B cell (primary cell): ENCODE results near the gene CCDC171. TPM values are rescaled to one million over a fixed set of nuclear protein-coding genes. Genes with fewer than 3 reads are reported as not detected.

Experiments used
- ATAC-seq: fragments of 200-7000 bp; cut with Tn5 transposase; one replicate; pipeline ENCODE4 v1.10.0; 2021; ENCODE audit warnings: low read depth, mild to moderate bottlenecking, moderate number of reproducible peaks, moderate library complexity
- CTCF ChIA-PET: fragments of 350-600 bp; sonication (Branson Sonifier 250); formaldehyde crosslinking; loops from one replicate; lab custom pipeline; 2021; ENCODE audit warnings: antibody characterized with exemption, inconsistent platforms; lab: Charles Lee
- POLR2A ChIA-PET: fragments of 350-600 bp; sonication (Branson Sonifier 250); formaldehyde crosslinking; loops from one replicate; lab custom pipeline; 2021; ENCODE audit warnings: antibody characterized with exemption; lab: Charles Lee
- DNase-seq: peaks from one replicate; pipeline ENCODE4 v3.0.0; 2013
- H2AFZ ChIP-seq: 2 replicates; pipeline ENCODE4 v1.6.1; 2012; ENCODE audit warnings: mild to moderate bottlenecking, low read depth, low read length; ENCODE audit not compliant: insufficient read depth, poor library complexity, severe bottlenecking
- H3K27ac ChIP-seq, 2 donors: 1 replicate in 1 of 2; 2 replicates in 1 of 2; pipeline ENCODE4 v1.5.1; 2012 to 2013; ENCODE audit warnings: low read length in 2 of 2, mild to moderate bottlenecking in 2 of 2, moderate library complexity in 1 of 2
- H3K27me3 ChIP-seq, 4 experiments: fragments of 200-600 bp in 1 of 4; sonication (generic) in 1 of 4; replicated peaks in 1 of 4; 1 replicate in 2 of 4; 2 replicates in 2 of 4; pipeline versions ENCODE4 v1.6.1 to v1.7.0; 2013 to 2016; ENCODE audit warnings: low read length in 3 of 4, mild to moderate bottlenecking in 2 of 4, mixed read lengths in 1 of 4, moderate library complexity in 1 of 4; ENCODE audit not compliant: insufficient read depth in 4 of 4, control insufficient read depth in 3 of 4; ENCODE audit errors: control extremely low read depth in 1 of 4
- H3K36me3 ChIP-seq, 2 experiments: replicated peaks in 1 of 2; 1 replicate in 1 of 2; 2 replicates in 1 of 2; pipeline versions ENCODE4 v1.6.1 to v1.7.1; 2013; ENCODE audit warnings: low read length in 1 of 2; ENCODE audit not compliant: insufficient read depth in 2 of 2, control insufficient read depth in 1 of 2; ENCODE audit errors: control extremely low read depth in 1 of 2, extremely low read depth in 1 of 2
- H3K4me1 ChIP-seq, 2 donors: fragments of 200-600 bp in 1 of 2; sonication (generic) in 1 of 2; 1 replicate in 1 of 2; 2 replicates in 1 of 2; pipeline versions ENCODE4 v1.5.1 to v1.6.1; 2013 to 2017; ENCODE audit warnings: low read length in 2 of 2; ENCODE audit not compliant: control insufficient read depth in 2 of 2, insufficient read depth in 2 of 2
- H3K4me2 ChIP-seq: replicated peaks from 2 replicates; pipeline ENCODE3; 2012; ENCODE audit warnings: mild to moderate bottlenecking, low read depth, low read length; ENCODE audit not compliant: poor library complexity, severe bottlenecking
- H3K4me3 ChIP-seq, 5 experiments: fragments of 200-600 bp in 1 of 5; sonication (generic) in 1 of 5; 1 replicate in 3 of 5; 2 replicates in 2 of 5; pipeline versions ENCODE4 v1.5.1 to v1.7.0; 2011 to 2016; ENCODE audit warnings: low read length in 4 of 5, mild to moderate bottlenecking in 4 of 5, low read depth in 2 of 5, control low read depth in 1 of 5, moderate library complexity in 1 of 5; ENCODE audit not compliant: insufficient read depth in 1 of 5; ENCODE audit errors: control extremely low read depth in 1 of 5, extremely low read depth in 1 of 5
- H3K79me2 ChIP-seq: fragments of 200-600 bp; sonication (generic); one replicate; pipeline ENCODE4 v1.6.0; 2016; ENCODE audit warnings: low read length; ENCODE audit not compliant: control insufficient read depth, insufficient read depth
- H3K9ac ChIP-seq: fragments of 200-600 bp; sonication (generic); 2 replicates; pipeline ENCODE4 v1.6.1; 2017; ENCODE audit warnings: mild to moderate bottlenecking, low read length, moderate library complexity
- H3K9me3 ChIP-seq, 3 donors: one replicate each; pipeline versions ENCODE4 v1.6.1 to v1.7.1; 2013; ENCODE audit warnings: low read length in 2 of 3; ENCODE audit not compliant: control insufficient read depth in 2 of 3, insufficient read depth in 1 of 3; ENCODE audit errors: control extremely low read depth in 1 of 3
- H4K20me1 ChIP-seq: 2 replicates; pipeline ENCODE4 v1.6.0; 2012; ENCODE audit warnings: mild to moderate bottlenecking, low read length; ENCODE audit not compliant: insufficient read depth, control insufficient read depth, poor library complexity, severe bottlenecking
- H3K27ac Mint-ChIP-seq: one replicate; pipeline ENCODE4 v1.8.0; 2021; ENCODE audit warnings: mixed read lengths
- H3K27me3 Mint-ChIP-seq: one replicate; pipeline ENCODE4 v1.8.0; 2021; ENCODE audit warnings: mixed read lengths
- H3K4me1 Mint-ChIP-seq: one replicate; pipeline ENCODE4 v1.8.0; 2021; ENCODE audit warnings: mixed read lengths
- H3K4me3 Mint-ChIP-seq: one replicate; pipeline ENCODE4 v1.8.0; 2021; ENCODE audit warnings: mixed read lengths
- H3K9me3 Mint-ChIP-seq: one replicate; pipeline ENCODE4 v1.8.0; 2022; ENCODE audit warnings: mixed read lengths; ENCODE audit not compliant: insufficient read depth
- EZH2 ChIP-seq: IDR thresholded peaks from 2 replicates; pipeline ENCODE4 v1.6.1; 2012; ENCODE audit warnings: borderline replicate concordance, low read depth, mild to moderate bottlenecking, moderate library complexity, low read length; ENCODE audit not compliant: insufficient read depth, poor library complexity, severe bottlenecking
- WGBS: methylation state at CpG from one replicate; pipeline ENCODE4 v1.1.5; 2013; ENCODE audit warnings: missing lambda C conversion rate; ENCODE audit not compliant: insufficient coverage; 5-methylcytosine and 5-hydroxymethylcytosine counted together
- intact Hi-C: fragments of 100-400 bp; cut with micrococcal nuclease; formaldehyde crosslinking; loops from one replicate; pipeline ENCODE4 v1.10.0; 2022
- polyA plus RNA-seq: library from polyadenylated mRNA; depleted of rRNA; stranded (reverse); fragments of >200 nt; gene quantifications from 2 replicates; pipeline ENCODE4 v1.2.3, GENCODE V29; 2012
- total RNA-seq, 2 donors: library from RNA; stranded (reverse); fragments of 120-200 nt in 1 of 2; gene quantifications; 1 replicate in 1 of 2; 2 replicates in 1 of 2; pipeline versions ENCODE4 v1.2.3 to v1.2.4, GENCODE V29; 2013 to 2022
- TF ChIP-seq, protein P1 (sequence below): fragments of 200-600 bp; IDR thresholded peaks from one replicate; pipeline ENCODE4 v1.8.0; 2022; ENCODE audit warnings: antibody characterized with exemption, mild to moderate bottlenecking

The CCDC171 gene
- total and polyA plus RNA-seq, 2 donors (not counting 1 experiment from before 2014, with no cell fraction given), result 0.22 to 6.3 TPM

DNA sequence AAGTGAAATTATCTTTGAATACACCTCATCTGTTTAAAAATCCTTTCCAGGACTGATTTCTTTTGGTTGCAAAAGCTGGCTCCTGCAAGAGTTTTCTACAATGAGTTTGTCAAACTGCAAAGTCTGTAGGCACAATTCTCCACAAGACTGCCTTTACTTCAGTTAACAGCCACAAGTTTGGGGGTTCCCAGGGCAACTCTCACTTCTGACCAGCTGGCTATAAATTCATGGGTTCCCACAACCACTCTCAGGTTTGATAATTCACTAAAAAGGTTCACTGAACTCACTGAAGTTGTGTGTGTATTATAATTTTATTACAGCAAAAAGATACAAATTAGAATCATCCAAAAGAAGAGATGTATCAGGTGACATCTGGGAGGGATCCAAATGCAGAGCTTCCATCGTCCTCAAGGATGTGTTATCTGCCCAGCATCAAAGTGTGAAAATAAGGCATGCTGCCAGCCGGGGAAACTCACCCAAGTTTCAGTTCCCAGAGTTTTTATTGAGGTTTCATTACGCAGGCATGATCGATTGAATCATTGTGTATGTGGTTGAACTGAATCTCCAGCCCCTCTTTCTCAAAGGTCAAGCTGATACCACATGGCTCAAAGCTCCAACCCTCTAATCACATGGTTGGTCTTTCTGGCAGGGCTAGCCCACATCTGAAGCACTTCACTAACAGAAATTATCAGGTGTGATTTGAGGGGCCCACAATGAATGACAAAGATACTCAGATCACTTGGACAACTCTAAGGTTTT lies 23.1 kb upstream of the CCDC171 start:
- Histone ChIP-seq H3K79me2 (no peaks in the 10 kb centered on the region), H3K9ac (no peak overlapping the region), H3K27me3 (no peaks in the 10 kb centered on the region), H3K36me3 (no peaks in the 10 kb centered on the region), H4K20me1 (no peaks in the 10 kb centered on the region), H3K27ac (no peak overlapping the region), H3K4me1 (peaks cover 0 to 5% of the 10 kb centered on the region in 2 donors), H2AFZ (no peak overlapping the region), H3K9me3 (no peaks in the 10 kb centered on the region), H3K4me2 (no peak overlapping the region), H3K4me3 (no peak overlapping the region)
- no peak for DNase-seq
- intact Hi-C loops, result no loop called here
- TF ChIP-seq, protein P1, sequence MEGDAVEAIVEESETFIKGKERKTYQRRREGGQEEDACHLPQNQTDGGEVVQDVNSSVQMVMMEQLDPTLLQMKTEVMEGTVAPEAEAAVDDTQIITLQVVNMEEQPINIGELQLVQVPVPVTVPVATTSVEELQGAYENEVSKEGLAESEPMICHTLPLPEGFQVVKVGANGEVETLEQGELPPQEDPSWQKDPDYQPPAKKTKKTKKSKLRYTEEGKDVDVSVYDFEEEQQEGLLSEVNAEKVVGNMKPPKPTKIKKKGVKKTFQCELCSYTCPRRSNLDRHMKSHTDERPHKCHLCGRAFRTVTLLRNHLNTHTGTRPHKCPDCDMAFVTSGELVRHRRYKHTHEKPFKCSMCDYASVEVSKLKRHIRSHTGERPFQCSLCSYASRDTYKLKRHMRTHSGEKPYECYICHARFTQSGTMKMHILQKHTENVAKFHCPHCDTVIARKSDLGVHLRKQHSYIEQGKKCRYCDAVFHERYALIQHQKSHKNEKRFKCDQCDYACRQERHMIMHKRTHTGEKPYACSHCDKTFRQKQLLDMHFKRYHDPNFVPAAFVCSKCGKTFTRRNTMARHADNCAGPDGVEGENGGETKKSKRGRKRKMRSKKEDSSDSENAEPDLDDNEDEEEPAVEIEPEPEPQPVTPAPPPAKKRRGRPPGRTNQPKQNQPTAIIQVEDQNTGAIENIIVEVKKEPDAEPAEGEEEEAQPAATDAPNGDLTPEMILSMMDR, result no peak
- no peak for TF ChIP-seq EZH2
- Mint-ChIP-seq H3K4me1 (peaks cover 6% of the 10 kb centered on the region), H3K27ac (no peak overlapping the region), H3K27me3 (no peaks in the 10 kb centered on the region), H3K9me3 (no peaks in the 10 kb centered on the region), H3K4me3 (no peak overlapping the region)
- WGBS, result 47% methylated on average over 2 of the region's 4 CpGs
- ChIA-PET CTCF (interaction anchor here (0.9 to 2.3 kb wide), 3 partner anchors 11 to 77 kb away, joined by 3 to 6 read pairs (median 4); no protein-coding TSS in a partner anchor), POLR2A (interaction anchor here (0.7 kb wide), 1 partner anchor 22 kb away, joined by 3 read pairs; no protein-coding TSS in a partner anchor)
- ATAC-seq, result no peak

DNA sequence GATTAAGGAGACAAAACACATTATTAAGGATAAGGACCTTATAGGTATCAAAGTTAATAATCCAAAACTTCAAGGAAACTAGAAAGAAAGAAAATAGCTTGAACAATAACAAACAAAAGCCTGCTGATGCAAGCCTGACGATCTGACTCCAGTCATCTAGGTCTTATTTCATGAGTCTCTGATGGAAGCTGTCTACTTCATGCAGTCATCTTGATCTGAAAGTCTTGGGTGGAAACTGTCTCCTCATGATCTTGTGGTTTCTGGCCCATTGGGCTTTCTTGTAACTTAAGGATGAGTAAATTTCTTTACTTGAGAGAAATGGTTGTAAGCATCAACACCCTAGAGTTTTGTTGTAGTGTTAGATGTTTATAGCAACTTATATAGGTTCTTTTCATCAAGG lies 21.5 kb upstream of the CCDC171 start:
- Mint-ChIP-seq H3K4me3 (no peak overlapping the region), H3K9me3 (no peaks in the 10 kb centered on the region), H3K27me3 (no peaks in the 10 kb centered on the region), H3K4me1 (peaks cover 6% of the 10 kb centered on the region), H3K27ac (no peak overlapping the region)
- H3K36me3 ChIP-seq, result no peaks in the 10 kb centered on the region
- no peak for ATAC-seq
- no peaks in the 10 kb centered on the region for H3K79me2 ChIP-seq
- 60% methylated on average over 1 of the region's 1 CpG for WGBS
- ChIA-PET POLR2A (no interaction called here), CTCF (interaction anchor here (2.3 kb wide), 1 partner anchor 10 kb away, joined by 6 read pairs; no protein-coding TSS in a partner anchor)
- peaks cover 0 to 5% of the 10 kb centered on the region in 2 donors for H3K4me1 ChIP-seq
- H3K27me3 ChIP-seq, result no peaks in the 10 kb centered on the region
- TF ChIP-seq, protein P1, result no peak
- no peak for TF ChIP-seq EZH2
- intact Hi-C loops, result no loop called here
- H3K4me2 ChIP-seq, result no peak overlapping the region
- H3K9me3 ChIP-seq, result no peaks in the 10 kb centered on the region
- no peak for DNase-seq
- H3K27ac ChIP-seq, result no peak overlapping the region
- no peak overlapping the region for H2AFZ ChIP-seq
- H3K4me3 ChIP-seq, result no peak overlapping the region
- H4K20me1 ChIP-seq, result no peaks in the 10 kb centered on the region
- no peak overlapping the region for H3K9ac ChIP-seq
